IMR-90 (cell line): ENCODE results near the gene DDA1. TPM values are rescaled to one million over a fixed set of nuclear protein-coding genes. Genes with fewer than 3 reads are reported as not detected.

Source experiments
- ATAC-seq: fragments of 200-7000 bp; cut with Tn5 transposase; 2 replicates; pipeline ENCODE4 v1.9.1; 2020; ENCODE audit warnings: low read depth, mild to moderate bottlenecking, moderate library complexity
- BruUV-seq: library from RNA; stranded (reverse); fragments of 400-500 nt; replicated peaks from 2 replicates; lab custom pipeline; 2021; lab: Mats Ljungman, UMichigan
- CTCF ChIA-PET: fragments of 300-600 bp; formaldehyde crosslinking; extraction: SDS; loops from one replicate; lab custom pipeline; 2021; ENCODE audit warnings: antibody characterized with exemption; lab: Yijun Ruan, JAX
- POLR2A ChIA-PET: fragments of 300-600 bp; sonication (Branson Sonifier 250); formaldehyde crosslinking; loops from one replicate; lab custom pipeline; 2022; ENCODE audit warnings: antibody characterized with exemption; ENCODE audit not compliant: unreplicated experiment; lab: Charles Lee
- DNase-seq: peaks from one replicate; pipeline ENCODE4 v3.0.0; 2013
- H2AFZ ChIP-seq: replicated peaks from 2 replicates; pipeline ENCODE3; 2013; ENCODE audit warnings: low read length, mild to moderate bottlenecking; ENCODE audit not compliant: poor library complexity
- H2AK5ac ChIP-seq: 2 replicates; pipeline ENCODE4 v1.6.1; 2013; ENCODE audit warnings: low read depth, low read length, inconsistent platforms
- H2AK9ac ChIP-seq: replicated peaks from 2 replicates; pipeline ENCODE3; 2013; ENCODE audit warnings: mild to moderate bottlenecking, low read depth, low read length, moderate library complexity; ENCODE audit not compliant: poor library complexity
- H2BK120ac ChIP-seq: 2 replicates; pipeline ENCODE4 v1.6.1; 2013; ENCODE audit warnings: low read depth, low read length, inconsistent platforms
- H2BK15ac ChIP-seq: 3 replicates; pipeline ENCODE4 v1.6.1; 2013; ENCODE audit warnings: low read depth, low read length, inconsistent platforms
- H2BK20ac ChIP-seq: 2 replicates; pipeline ENCODE4 v1.6.1; 2013; ENCODE audit warnings: low read depth, mild to moderate bottlenecking, inconsistent platforms, low read length, moderate library complexity
- H2BK5ac ChIP-seq: 2 replicates; pipeline ENCODE4 v1.6.1; 2013; ENCODE audit warnings: mild to moderate bottlenecking, low read depth, low read length, inconsistent platforms; ENCODE audit not compliant: poor library complexity, severe bottlenecking
- H3K14ac ChIP-seq: replicated peaks from 2 replicates; pipeline ENCODE4 v1.6.1; 2013; ENCODE audit warnings: low read depth, low read length, inconsistent platforms
- H3K18ac ChIP-seq: 2 replicates; pipeline ENCODE4 v1.6.1; 2013; ENCODE audit warnings: low read depth, low read length, control low read depth
- H3K23ac ChIP-seq: 2 replicates; pipeline ENCODE4 v1.6.1; 2013; ENCODE audit warnings: low read depth, low read length, inconsistent platforms
- H3K27ac ChIP-seq: 2 replicates; pipeline ENCODE4 v1.5.1; 2013; ENCODE audit warnings: mild to moderate bottlenecking, control low read depth, low read length; ENCODE audit not compliant: insufficient read depth
- H3K27me3 ChIP-seq: 2 replicates; pipeline ENCODE4 v1.6.1; 2013; ENCODE audit warnings: low read length; ENCODE audit not compliant: control insufficient read depth, insufficient read depth
- H3K36me3 ChIP-seq: 2 replicates; pipeline ENCODE4 v1.6.1; 2013; ENCODE audit warnings: low read length, mixed read lengths; ENCODE audit not compliant: control insufficient read depth, insufficient read depth
- H3K4ac ChIP-seq: 2 replicates; pipeline ENCODE4 v1.6.1; 2013; ENCODE audit warnings: low read depth, low read length, inconsistent platforms
- H3K4me1 ChIP-seq: 2 replicates; pipeline ENCODE4 v1.6.1; 2013; ENCODE audit warnings: low read length, mixed read lengths; ENCODE audit not compliant: control insufficient read depth, insufficient read depth
- H3K4me2 ChIP-seq: 2 replicates; pipeline ENCODE4 v1.6.1; 2013; ENCODE audit warnings: low read depth, mild to moderate bottlenecking, control low read depth, low read length, moderate library complexity
- H3K4me3 ChIP-seq: 2 replicates; pipeline ENCODE4 v1.5.1; 2013; ENCODE audit warnings: low read depth, mild to moderate bottlenecking, control low read depth, low read length, moderate library complexity; ENCODE audit not compliant: insufficient read depth
- H3K56ac ChIP-seq: 2 replicates; pipeline ENCODE4 v1.6.1; 2013; ENCODE audit warnings: low read length, inconsistent platforms; ENCODE audit not compliant: insufficient read depth; ENCODE audit errors: extremely low read depth
- H3K79me1 ChIP-seq, 2 experiments: 2 replicates each; pipeline ENCODE4 v1.6.1; 2013; ENCODE audit warnings: low read length in 2 of 2, inconsistent platforms in 1 of 2, low read depth in 1 of 2
- H3K9ac ChIP-seq: 2 replicates; pipeline ENCODE4 v1.6.1; 2013; ENCODE audit warnings: low read depth, low read length, control low read depth
- H3K9me1 ChIP-seq: 2 replicates; pipeline ENCODE4 v1.6.1; 2013; ENCODE audit warnings: low read length, inconsistent platforms; ENCODE audit not compliant: insufficient read depth
- H3K9me3 ChIP-seq: 2 replicates; pipeline ENCODE4 v1.6.1; 2013; ENCODE audit warnings: low read length; ENCODE audit not compliant: control insufficient read depth, insufficient read depth
- H4K20me1 ChIP-seq: 2 replicates; pipeline ENCODE4 v1.6.1; 2013; ENCODE audit warnings: low read length, inconsistent platforms; ENCODE audit not compliant: insufficient read depth
- H4K5ac ChIP-seq: 2 replicates; pipeline ENCODE4 v1.6.1; 2013; ENCODE audit warnings: mild to moderate bottlenecking, low read depth, low read length, control low read depth
- H4K8ac ChIP-seq, 2 experiments: 2 replicates each; pipeline ENCODE4 v1.6.1; 2013; ENCODE audit warnings: low read depth in 2 of 2, low read length in 2 of 2, control low read depth in 1 of 2, inconsistent platforms in 1 of 2
- H4K91ac ChIP-seq: 2 replicates; pipeline ENCODE4 v1.6.1; 2013; ENCODE audit warnings: low read depth, low read length, inconsistent platforms; ENCODE audit not compliant: insufficient read depth
- CTCF ChIP-seq: conservative IDR thresholded peaks from 2 replicates; pipeline ENCODE4 v1.5.1; 2012; ENCODE audit warnings: mild to moderate bottlenecking, low read depth, low read length, improper control_type of control experiment
- FOS ChIP-seq: fragments of 150-350 bp; IDR thresholded peaks from 2 replicates; pipeline ENCODE4 v1.6.1; 2016; ENCODE audit warnings: low read depth, low read length
- MAFK ChIP-seq: IDR thresholded peaks from 2 replicates; pipeline ENCODE4 v1.6.1; 2012; ENCODE audit warnings: low read depth, low read length, improper control_type of control experiment
- MXI1 ChIP-seq: IDR thresholded peaks from 2 replicates; pipeline ENCODE4 v1.6.1; 2012; ENCODE audit warnings: low read depth, mild to moderate bottlenecking, low read length, moderate library complexity, borderline replicate concordance
- NFE2L2 ChIP-seq: fragments of 150-350 bp; IDR thresholded peaks from 2 replicates; pipeline ENCODE4 v1.6.1; 2016; ENCODE audit warnings: low read depth, mild to moderate bottlenecking, low read length
- RAD21 ChIP-seq: IDR thresholded peaks from 2 replicates; pipeline ENCODE4 v1.6.1; 2012; ENCODE audit warnings: low read length, improper control_type of control experiment
- RCOR1 ChIP-seq: IDR thresholded peaks from 2 replicates; pipeline ENCODE4 v1.6.1; 2012; ENCODE audit warnings: mild to moderate bottlenecking, low read length, improper control_type of control experiment; ENCODE audit not compliant: insufficient replicate concordance
- RFX5 ChIP-seq: IDR thresholded peaks from 2 replicates; pipeline ENCODE4 v1.8.0; 2012; ENCODE audit warnings: low read depth, mild to moderate bottlenecking, low read length, moderate library complexity
- SMC3 ChIP-seq: fragments of 150-350 bp; IDR thresholded peaks from 2 replicates; pipeline ENCODE4 v1.6.1; 2016; ENCODE audit warnings: low read depth, mild to moderate bottlenecking, antibody characterized with exemption, low read length, moderate library complexity
- WGBS, 2 experiments: methylation state at CpG; one replicate each; pipeline versions ENCODE4 v1.1.5 to v1.1.7; 2013; ENCODE audit warnings: missing lambda C conversion rate in 2 of 2; ENCODE audit not compliant: insufficient read length in 1 of 2; ENCODE audit errors: extremely low coverage in 2 of 2; 5-methylcytosine and 5-hydroxymethylcytosine counted together
- dilution Hi-C: fragments of 300-500 bp; cut with HindIII; formaldehyde crosslinking; loops from one replicate; pipeline ENCODE4 v1.14.3; 2018; ENCODE audit warnings: low sequenced_read_pairs; ENCODE audit not compliant: unreplicated experiment
- in situ Hi-C: fragments of 300-500 bp; cut with MboI; formaldehyde crosslinking; loops from 3 replicates; pipeline ENCODE4 v1.14.3; 2019; ENCODE audit warnings: low sequenced_read_pairs, inconsistent platforms, mixed read lengths
- intact Hi-C: fragments of 100-400 bp; cut with micrococcal nuclease; formaldehyde crosslinking; loops from 2 replicates; pipeline ENCODE4 v1.10.0; 2022
- polyA plus RNA-seq, 3 experiments: library from polyadenylated mRNA; depleted of rRNA; stranded (reverse); fragments of >200 nt; gene quantifications; 2 replicates each; pipeline ENCODE4 v1.2.3, GENCODE V29; 2012; ENCODE audit warnings: low replicate concordance in 1 of 3
- total RNA-seq: library from RNA; depleted of rRNA; stranded (reverse); fragments of >200 nt; gene quantifications from 2 replicates; pipeline ENCODE4 v1.2.3, GENCODE V29; 2012
- TF ChIP-seq, protein P1 (sequence below): fragments of 150-350 bp; IDR thresholded peaks from 2 replicates; pipeline ENCODE4 v1.6.1; 2016; ENCODE audit warnings: low read depth, mild to moderate bottlenecking, low read length, moderate library complexity, borderline replicate concordance

Gene DDA1
- total and polyA plus RNA-seq, 2 of the 4 experiments (the other 2 are of a cell fraction), result 33.7 to 87.2 TPM

DNA sequence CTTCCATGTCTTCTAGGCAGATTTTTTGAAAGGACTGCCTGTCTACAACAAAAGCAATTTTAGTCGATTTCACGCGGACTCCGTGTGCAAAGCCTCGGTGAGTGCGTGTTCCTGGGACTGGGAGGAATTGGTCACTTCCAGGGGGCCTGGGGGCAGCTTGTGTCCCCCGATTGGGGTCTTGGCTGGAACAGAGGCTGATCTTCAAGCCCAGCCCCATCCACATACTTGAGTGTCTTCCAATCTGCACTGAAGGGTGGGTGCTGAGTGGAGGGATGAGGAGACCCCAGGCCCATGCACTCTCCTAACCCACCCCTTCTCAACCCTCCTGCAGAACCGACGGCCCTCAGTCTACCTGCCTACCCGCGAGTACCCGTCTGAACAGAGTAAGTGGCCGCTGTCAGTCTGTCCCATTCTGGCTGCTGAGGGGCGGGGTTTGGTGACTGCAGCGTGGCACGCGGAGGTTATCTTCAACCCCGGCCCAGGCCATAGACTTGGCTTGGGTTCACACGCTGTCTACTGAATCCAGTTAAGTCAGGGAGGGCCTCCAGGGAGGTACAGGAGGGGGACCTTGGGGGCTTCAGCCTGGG, 4.7 kb downstream of the DDA1 start:
- Histone ChIP-seq H3K4ac (no peak overlapping the region), H3K4me3 (no peak overlapping the region), H2BK120ac (no peak overlapping the region), H2AK9ac (peak overlapping the region; percentile 25), H2AK5ac (no peak overlapping the region), H4K8ac (no peak overlapping the region), H3K4me2 (no peak overlapping the region), H3K56ac (no peak overlapping the region), H2BK20ac (no peak overlapping the region), H3K27ac (no peak overlapping the region), H3K18ac (no peak overlapping the region), H2BK5ac (no peak overlapping the region), H4K20me1 (peaks cover 29% of the 10 kb centered on the region), H3K9me3 (no peaks in the 10 kb centered on the region), H3K9ac (no peak overlapping the region), H4K5ac (no peak overlapping the region), H3K79me1 (peaks cover 29 to 64% of the 10 kb centered on the region in 2 experiments), H4K91ac (no peak overlapping the region), H2BK15ac (no peak overlapping the region), H3K23ac (no peak overlapping the region), H3K27me3 (no peaks in the 10 kb centered on the region), H3K36me3 (peaks cover 37% of the 10 kb centered on the region), H3K14ac (no peak overlapping the region), H3K4me1 (peaks cover 12% of the 10 kb centered on the region), H2AFZ (no peak overlapping the region), H3K9me1 (peaks cover 12% of the 10 kb centered on the region)
- no peak for TF ChIP-seq RAD21
- TF ChIP-seq CTCF, result no peak
- TF ChIP-seq MXI1, result no peak
- TF ChIP-seq FOS, result no peak
- no peak for TF ChIP-seq NFE2L2
- TF ChIP-seq, protein P1, sequence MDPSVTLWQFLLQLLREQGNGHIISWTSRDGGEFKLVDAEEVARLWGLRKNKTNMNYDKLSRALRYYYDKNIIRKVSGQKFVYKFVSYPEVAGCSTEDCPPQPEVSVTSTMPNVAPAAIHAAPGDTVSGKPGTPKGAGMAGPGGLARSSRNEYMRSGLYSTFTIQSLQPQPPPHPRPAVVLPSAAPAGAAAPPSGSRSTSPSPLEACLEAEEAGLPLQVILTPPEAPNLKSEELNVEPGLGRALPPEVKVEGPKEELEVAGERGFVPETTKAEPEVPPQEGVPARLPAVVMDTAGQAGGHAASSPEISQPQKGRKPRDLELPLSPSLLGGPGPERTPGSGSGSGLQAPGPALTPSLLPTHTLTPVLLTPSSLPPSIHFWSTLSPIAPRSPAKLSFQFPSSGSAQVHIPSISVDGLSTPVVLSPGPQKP, result no peak
- TF ChIP-seq RFX5, result no peak
- no peak for TF ChIP-seq SMC3
- TF ChIP-seq RCOR1, result no peak
- no peak for TF ChIP-seq MAFK
- 91% methylated on average over 12 of the region's 19 CpGs; no CpG with 5 or more reads in 1 of the 2 experiments for WGBS, 2 experiments
- in situ Hi-C loops (no loop called here), intact Hi-C loops (no loop called here), dilution Hi-C loops (no loop called here)
- ATAC-seq, result no peak
- CTCF ChIA-PET, result no interaction called here
- no peak for DNase-seq
- POLR2A ChIA-PET, result no interaction called here
- BruUV-seq, result no TSS peak
